CD4-positive, alpha-beta T cell treated with Interleukin-4 for 4 hours (primary cell): ENCODE data around the gene RNFT2.

ENCODE experiments used
- DNase-seq: peaks from one replicate; pipeline ENCODE4 v3.0.0-alpha.2; 2020

RNFT2 gene, protein sequence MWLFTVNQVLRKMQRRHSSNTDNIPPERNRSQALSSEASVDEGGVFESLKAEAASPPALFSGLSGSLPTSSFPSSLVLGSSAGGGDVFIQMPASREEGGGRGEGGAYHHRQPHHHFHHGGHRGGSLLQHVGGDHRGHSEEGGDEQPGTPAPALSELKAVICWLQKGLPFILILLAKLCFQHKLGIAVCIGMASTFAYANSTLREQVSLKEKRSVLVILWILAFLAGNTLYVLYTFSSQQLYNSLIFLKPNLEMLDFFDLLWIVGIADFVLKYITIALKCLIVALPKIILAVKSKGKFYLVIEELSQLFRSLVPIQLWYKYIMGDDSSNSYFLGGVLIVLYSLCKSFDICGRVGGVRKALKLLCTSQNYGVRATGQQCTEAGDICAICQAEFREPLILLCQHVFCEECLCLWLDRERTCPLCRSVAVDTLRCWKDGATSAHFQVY

DNA sequence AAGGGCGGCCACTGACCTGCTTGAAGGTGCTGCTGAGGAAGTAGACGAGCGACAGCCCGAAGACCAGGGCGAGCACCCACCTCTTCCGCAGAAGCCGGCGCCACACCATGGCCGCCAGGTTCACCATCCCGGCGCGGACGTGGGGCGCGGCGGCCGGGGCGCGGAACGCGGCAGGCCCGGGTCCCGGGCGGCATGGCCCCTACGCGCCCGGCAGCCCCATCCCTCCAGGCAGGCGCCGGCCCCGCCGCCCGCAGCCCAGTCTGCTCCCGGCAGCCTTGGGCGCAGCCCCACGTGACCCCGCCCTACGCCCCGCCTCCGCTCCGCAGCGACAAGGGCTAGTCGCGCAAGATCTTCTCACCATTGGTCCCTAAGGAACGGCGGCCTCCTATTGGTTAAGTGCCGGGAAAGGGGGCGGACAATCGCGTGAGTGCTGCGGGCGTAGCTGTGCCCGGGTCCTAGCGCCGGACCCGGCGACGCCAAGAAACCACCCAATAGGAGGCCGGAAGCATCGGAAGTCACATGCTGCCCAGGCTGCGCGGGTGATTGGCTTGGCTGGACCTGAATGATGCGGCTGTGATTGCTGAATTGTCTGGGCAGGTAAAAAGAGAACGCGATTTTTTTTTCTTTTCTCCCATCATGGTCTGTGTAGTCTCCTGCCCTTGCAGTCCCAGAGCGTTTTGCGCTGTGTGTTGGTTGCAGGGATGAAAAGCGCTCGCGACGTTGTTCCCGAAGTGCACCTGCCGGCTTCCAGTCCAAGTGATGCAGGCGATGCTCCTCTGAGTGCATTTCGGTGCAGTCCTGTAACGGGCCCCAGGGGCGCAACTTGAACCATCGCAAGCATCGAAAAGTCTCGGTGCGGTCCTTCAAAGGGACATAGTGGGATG lies at the start of gene RNFT2, which contains the start of gene SPRING1:
Gene RNFT2, plus strand, starts transcription at position 542 of the 884 bp plus-strand sequence. CDS start 2,183 bp downstream, outside the sequence.
Gene SPRING1, minus strand, starts transcription at position 296 of the 884 bp plus-strand sequence. Its CDS starts 169 bp downstream, at position 127.
- DNase-seq: peak; percentile 99

DNA sequence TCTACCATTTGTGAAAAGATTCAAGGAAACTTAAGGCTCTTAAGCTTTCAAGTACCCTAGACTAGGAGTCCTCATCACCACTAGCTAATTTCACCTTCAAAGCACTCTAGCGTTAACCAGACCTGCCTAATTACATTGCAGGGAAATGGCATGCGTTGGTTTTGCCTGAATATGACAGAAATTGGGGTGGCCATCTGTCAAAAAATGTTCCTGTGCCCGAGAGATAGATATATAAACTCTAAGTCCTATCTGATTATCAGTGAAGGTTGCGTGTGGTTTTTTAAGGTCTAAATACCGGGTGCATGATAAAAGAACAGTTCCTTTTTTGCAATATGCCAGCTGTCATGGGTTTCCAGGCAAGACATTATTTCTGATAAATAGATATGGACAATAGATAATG lies 48.6 kb upstream of the RNFT2 start:
- no peak for DNase-seq

DNA sequence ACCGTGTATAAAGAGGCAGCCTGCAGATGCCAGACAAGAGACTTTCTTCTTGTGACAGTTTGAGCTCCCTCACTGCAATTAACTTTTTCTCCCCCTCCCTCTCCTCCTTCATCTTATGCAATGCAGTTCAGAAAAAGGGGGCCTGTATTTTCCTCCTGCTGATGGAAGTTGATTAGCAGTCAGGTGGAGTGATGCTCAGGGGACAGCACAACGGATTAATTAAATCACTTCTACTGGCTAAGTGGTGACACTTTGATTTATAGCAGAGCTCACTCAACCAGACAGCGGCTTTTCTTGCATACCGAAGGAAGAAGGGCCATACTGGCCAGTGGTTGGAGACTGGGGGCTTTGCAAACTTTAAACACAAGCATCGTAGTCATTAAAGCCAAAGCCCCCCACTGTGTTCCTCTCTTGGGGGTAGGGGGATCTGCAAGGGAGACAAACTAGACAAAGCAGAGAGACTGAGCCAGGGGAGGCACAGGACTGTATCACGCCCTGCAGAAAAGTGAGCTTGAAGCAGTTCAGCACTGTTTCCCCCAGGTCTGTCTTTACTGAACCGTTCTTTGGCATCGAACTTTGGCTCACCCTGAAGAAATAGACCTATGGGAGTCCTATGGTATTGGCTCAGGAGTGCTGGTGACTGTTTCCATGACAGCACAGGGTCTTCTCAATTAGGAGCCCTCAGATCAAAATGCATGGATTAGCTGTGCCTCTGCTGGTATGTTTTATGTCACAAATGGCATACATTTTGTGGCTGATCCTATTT lies 48.0 kb upstream of the RNFT2 start:
- no peak for DNase-seq

DNA sequence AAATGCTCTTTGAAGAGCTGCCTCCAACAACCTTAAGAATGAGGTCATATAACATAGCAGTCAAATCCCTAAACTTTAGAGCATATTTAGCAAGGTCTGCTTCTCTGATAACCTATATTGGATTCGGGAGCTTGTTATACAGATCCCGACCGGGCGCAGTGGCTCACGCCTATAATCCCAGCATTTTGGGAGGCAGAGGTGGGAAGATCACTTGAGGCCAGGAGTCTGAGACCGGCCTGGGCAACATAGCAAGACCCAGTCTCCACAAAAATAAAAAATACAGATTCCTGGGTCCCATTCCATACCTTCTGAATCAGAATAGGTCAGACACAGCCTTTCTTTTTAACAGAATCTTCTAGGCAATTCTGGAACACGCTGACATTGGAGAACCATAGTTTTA lies 46.9 kb upstream of the RNFT2 start:
- DNase-seq: no peak

DNA sequence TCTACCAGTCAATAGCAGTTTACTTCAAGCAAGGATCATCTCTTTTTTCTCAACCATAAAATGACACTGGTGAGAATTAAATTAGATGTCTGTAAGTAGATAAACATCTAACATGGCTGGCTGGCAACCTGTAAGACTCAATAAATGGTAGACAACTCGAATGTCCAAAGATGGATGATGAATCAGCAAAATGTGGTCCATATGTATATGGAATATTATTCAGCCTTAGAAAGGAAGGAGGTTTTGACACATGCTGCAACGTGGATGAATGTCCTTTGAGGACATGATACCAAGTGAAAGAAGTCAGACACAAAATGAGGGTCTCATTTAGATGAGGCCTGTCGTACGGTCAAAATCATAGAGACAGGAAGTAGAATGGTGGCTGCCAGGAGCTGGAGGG lies 46.5 kb upstream of the RNFT2 start:
- DNase-seq: no peak

DNA sequence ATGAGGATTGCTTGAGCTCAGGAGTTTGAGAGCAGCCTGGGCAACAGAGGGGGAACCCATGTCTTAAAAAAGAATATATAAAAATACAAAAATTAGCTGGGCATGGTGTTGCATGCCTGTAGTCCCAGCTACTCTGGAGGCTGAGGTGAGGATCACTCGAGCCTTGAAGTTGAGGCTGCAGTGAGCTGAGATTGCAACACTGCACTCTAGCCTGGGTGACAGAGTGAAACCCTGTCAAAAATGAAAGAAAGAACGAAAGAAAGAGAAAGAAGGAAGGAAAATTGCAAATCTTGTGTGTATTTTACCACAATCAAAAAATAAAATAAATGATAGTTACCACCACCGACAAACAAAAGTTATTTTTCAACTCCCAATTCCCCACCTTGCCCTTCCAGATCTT lies 45.5 kb upstream of the RNFT2 start:
- no peak for DNase-seq

DNA sequence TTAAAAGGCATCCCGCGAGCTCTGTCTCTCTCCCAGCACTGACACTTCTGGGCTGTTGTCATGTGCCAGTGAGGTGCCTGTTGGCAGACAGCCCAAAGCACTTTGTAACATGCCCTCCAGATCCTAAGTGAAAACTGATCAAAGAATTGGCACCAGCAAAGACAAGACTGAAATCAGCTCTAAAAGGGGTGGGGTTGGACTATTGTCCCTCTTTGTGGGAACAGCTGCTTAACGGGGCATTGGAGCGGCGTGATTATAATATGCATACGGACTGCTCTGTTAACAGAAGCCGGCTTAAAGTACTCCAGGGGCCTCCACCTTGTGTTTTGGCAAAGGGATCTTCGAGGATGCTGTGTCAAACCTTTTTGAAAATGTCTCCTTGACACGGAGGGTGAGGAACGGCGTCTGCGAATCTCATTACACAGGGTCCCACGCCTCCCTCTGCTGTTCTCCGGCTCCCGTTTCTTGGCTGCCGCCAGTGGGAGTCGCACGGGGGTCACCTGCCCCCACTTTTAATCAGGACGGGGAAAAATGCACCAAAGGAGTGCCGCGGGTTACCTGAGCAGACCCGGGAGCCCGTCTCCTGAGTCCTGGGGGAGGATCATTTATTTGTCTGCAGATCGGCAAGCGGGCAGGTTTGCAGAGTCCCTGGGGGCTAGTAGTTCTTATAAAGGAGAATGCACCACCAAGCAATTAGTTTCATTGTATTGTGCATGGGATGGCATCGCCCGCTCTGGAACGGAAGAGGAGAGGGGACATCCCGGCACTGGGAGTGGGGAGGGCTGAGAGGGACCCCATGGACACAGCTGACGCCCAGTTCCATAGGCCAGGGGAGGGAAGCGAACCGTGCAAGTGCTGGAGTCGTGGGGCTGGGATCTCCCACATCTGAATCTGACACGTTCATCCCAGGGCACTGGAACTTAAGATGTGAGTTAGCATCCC lies 44.6 kb upstream of the RNFT2 start:
- no peak for DNase-seq

DNA sequence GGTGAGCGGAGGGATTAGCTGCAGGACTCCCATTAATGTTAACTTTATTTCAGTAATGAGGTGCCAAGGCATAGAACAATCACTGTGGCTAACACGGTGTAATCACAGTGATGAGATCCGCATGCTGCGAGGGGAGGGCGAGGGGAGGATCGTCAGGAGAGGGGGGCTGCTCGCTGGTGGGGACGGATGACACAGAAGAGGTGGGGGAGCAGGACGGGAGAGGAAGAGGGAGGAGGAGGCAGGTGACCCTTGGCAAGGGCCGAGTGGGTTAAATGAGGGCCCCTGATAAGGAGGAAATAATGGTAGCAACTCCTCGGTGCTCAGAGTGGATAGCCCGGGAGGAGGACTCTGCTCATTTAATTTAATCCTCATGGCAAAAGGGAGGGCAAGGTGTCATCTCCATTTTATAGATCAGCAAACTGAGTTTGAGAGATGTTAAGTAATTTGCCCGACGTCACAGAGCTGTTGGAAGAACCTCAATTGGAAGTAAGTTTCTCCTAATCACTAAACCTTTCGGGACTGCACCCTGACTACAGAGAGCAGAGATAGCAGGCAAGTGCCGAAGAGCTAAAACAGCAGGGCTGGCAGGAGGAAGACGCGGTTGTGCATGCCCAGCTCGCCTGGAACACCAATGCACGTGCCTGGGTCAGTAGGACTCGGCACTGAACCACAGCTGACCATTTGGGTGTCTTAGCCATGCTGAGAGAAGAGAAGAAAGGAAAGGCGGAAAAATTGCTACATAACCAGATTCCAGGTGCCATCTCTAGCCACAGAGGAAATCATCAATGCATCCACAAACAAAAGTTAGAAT lies 43.3 kb upstream of the RNFT2 start:
- DNase-seq: no peak

DNA sequence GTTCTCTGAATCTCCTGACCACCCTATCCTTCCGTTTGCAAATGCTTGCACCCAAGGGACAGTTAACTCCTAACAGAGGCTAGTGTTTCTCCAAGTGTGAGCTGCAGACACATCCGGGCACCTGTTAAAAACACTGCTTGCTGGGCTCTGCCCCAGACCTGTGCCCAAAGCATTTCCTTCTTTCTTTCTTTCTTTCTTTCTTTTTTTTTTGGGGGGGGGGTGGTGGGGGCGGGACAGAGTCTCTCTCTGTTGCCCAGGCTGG lies 42.7 kb upstream of the RNFT2 start:
- DNase-seq: no peak

DNA sequence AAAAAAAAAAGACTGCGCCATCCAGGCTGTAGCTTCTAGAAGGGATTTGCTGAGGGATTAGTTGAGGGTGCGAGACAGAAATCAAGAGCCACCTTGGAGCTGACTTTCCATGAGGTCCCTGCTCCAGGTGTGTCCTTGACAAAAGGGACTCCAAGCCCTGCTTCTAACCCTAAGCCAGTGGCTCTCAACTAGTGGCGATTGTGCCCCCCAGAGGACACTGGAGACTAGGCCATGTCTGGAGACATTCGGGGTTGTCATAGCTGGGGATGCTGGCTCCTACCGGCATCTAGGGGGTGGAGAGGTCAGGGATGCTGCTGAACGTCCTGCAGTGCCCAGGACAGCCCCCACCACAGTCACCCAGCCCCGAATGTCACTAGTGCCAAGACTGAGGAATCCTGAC lies 40.8 kb upstream of the RNFT2 start:
- no peak for DNase-seq

DNA sequence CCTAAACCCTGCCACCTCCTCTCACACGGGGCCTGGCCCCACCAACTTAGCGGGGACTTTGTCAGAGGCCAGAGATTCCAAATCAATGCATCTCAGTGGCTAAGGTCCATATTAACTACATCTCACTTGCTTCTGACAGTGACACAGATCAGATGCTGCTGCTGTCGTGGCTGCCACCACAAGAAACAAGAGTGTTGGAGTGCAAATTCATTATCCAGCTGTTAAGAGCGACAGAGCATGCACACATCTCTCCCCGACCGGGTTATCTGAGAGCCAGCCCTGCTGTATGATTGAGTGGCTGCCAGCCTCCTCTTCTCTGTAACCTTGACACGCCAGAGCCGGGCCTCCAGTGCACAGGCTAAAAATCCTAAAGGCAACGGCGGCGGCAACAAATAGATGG lies 40.4 kb upstream of the RNFT2 start:
- DNase-seq: no peak

DNA sequence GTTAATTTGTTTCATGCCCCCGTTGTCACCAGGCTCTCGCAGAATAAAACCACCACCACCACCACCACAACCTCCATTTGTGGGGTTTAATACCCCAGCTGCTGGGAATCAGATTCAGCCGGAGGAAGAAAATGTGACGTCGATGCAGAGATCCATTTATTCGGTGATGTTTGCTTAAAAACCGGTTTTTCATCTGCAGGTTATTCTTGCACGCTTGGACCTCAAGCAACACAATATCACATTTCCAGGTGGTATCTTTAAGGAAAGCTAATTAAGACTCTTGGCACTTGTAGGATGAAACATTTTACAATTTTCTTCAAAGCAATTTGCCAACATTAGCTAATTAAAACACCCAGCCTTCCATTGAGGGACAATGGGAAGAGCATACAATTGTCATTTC lies 40.0 kb upstream of the RNFT2 start:
- no peak for DNase-seq

DNA sequence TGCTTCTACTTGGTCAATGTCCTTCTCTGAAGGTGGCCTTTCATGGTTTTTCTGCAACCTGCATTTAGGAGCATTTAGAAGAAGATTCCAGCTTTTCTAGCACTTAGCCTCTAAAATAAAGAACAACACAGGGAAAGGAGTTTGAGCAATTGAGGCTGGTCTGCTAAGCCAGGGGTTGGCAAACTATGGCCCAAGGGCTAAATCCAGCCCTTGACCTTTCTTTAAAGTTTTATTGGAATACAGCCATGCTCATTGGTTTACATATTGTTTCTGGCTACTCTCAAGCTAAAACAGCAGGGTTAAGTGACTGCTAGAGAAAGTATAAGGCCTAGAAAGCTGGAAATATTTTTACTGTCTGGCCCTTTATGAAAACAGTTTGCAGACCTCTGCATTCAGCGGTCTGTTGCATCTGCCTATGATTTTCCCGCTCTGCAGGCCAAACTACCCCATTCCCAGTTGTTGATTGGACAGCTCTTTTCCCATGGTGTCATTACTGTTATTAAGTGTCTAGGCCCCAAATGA lies 39.5 kb upstream of the RNFT2 start:
- DNase-seq: no peak

DNA sequence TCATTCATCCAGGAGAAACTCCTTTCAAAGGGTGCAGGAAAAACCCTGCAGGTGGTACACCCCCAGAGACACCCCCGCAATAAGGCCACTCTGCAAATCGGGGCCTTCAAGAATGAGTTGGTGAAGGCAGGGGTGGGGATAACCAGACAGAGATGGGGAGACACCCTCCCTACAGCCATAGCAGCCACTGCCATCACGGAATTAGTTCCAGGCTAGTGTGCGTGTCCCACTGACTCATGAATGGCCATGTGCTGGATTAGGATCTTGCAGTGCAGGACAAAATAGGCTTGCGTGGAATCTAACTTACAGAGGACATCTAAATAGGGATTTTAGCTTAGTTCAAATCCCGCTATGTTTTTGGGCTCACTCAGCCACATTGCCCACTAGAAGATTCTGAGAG lies 38.0 kb upstream of the RNFT2 start:
- DNase-seq: no peak

DNA sequence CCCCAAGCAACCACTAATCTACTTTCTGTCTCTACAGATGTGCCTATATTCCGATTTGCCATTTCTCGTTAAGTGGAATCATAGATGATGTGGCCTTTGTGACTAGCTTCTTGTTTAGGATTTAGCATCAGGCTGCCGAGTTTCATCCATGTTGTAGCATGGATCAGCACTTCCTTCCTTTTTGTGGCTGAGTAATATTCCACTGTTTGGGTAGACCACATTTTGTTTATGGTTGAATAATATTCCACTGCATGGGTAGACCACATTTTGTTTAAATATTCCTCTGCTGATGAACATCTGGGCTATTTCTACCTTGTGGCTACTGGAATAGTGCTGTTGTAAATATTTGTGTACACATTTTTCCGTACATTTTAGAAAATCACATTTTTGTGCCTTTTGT lies 36.7 kb upstream of the RNFT2 start:
- DNase-seq: no peak

DNA sequence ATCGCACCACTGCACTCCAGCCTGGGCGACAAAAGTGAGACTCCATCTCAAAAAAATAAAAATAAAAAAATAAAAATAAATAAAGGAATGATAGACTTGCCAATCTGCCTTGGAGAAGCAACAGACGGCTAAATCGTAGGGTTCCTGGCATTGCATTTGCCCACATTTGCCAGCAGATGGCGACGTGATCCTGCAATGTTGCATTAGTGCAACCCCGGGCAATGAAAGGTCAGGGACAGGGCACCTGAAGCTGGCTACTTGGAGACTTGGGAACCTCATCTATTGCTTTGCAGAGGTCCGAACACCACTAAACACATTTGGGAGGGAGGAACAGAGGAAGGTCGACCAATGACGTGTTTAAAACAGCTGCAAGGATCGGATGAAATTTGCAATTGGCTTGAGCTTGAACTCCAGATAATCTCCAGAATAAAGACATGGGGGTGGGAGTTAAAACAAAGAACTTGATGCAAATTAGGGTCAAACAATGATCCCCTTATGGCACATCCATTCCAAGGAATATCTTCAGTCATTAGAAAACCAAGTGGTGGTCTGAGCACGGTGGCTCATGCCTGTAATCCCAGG lies 34.8 kb upstream of the RNFT2 start:
- peak; percentile 61 for DNase-seq

DNA sequence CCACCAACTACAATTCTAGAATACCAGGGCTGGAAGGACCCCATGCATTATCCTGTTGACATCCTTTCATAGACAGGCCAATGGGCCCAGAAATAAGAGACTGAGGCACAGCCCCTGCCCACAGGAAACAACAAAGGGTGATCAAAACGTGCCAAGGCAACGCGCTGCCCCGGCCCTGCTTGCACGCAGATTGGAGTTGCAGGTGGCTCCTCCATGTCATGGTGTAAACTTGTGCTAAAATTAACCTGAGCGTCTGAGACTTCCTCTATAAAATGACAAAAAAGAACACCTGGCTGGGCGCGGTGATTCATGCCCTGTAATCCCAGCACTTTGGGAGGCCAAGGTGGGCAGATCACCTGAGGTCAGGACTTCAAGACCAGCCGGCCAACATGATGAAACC lies 30.4 kb upstream of the RNFT2 start:
- no peak for DNase-seq

DNA sequence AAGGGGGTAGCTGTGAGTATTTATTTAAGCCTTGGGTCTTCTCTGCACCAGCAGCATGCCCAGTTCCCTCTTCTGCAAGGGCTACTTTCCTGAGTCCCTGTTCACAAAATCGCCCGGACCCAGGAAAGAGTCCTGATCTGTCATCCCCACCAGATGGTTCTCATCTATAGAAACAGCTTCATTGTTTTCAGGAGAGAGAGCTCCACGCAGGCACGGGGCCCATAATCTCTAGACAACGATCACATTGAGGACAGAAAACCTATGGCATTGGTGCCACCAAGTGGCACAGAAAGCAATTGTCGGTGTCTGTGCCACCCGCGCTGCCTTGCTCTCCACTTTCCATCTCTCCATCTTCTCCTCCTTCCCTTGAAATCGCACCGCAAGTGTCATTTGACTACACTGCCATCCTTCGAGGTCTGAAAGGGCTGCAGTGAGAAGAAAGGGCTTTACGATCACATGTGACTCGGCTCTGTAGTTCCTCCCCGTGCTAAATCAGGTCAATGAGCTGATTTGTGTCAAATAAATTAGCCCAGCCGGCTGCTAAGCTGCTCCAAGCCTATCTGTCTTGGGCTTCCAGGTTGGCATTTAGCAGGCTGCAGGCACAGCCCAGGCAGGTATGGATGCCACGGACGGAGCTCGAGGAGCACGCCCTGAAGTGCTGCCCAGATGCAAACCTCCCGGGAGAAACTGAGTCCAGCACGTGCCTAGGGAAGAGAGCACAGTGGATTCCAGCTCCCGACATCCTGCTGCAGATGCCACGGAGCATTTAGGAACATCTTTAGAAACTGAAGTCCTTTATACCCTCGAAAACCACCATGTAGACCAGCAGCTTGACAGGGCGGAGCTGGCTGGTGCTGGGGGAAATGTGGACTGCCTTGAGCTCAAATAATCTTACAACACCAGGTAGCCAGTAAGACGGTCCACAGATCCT lies 29.0 kb upstream of the RNFT2 start:
- DNase-seq: peak; percentile 33

DNA sequence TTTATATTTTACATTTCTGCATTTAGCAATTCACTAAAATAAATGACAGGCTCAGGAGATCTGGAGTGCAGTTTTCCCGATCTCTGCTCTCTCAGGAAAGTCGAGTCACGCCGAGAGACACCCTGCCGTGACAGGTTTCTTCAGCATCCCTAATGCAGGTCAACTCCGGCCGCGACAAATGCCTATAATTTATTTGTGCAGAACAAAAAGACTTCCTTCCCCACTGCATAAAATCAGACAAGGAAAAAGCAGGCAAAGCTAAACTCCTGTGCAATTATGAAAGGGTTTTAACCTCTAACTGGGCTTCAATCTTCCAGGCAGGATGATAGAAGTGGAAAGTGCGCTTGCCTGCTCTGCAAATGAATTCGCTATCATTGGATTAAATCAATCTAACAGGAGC lies 28.3 kb upstream of the RNFT2 start:
- no peak for DNase-seq
